PC-9 (cell line): ENCODE results near the gene CUL3. TPM values are rescaled to one million over a fixed set of nuclear protein-coding genes. Genes with fewer than 3 reads are reported as not detected.
A peak's percentile ranks its signal among the peaks of the same experiment; 100 is the strongest.
"Not testable (repeated sequence)": the region's sequence is repeated elsewhere in the genome, so short reads cannot be mapped to it uniquely, and the experiment has no call there.

Source experiments
- BruUV-seq: library from RNA; stranded (reverse); fragments of 400-500 nt; replicated peaks from 2 replicates; lab custom pipeline; 2021; lab: Mats Ljungman, UMichigan
- CTCF ChIA-PET: fragments of 300-600 bp; sonication (Branson Sonifier 250); formaldehyde crosslinking; loops from one replicate; lab custom pipeline; 2022; ENCODE audit warnings: antibody characterized with exemption; lab: Charles Lee
- POLR2A ChIA-PET: fragments of 300-600 bp; sonication (Branson Sonifier 250); formaldehyde crosslinking; loops from one replicate; lab custom pipeline; 2022; ENCODE audit warnings: antibody characterized with exemption; ENCODE audit not compliant: unreplicated experiment; lab: Charles Lee
- DNase-seq, 2 experiments: peaks; one replicate each; pipeline versions ENCODE4 v3.0.0 to v3.0.0-alpha.2; 2015 to 2022; ENCODE audit warnings: mixed read lengths in 1 of 2
- H2AFZ ChIP-seq: fragments of 200-600 bp; sonication (generic); 2 replicates; pipeline ENCODE4 v1.8.1; 2017; ENCODE audit warnings: antibody characterized with exemption
- H3F3A ChIP-seq: fragments of 200-600 bp; sonication (generic); 2 replicates; pipeline ENCODE4 v1.8.1; 2017; ENCODE audit warnings: antibody characterized with exemption, mild to moderate bottlenecking, low read depth; ENCODE audit not compliant: insufficient read depth
- H3K27ac ChIP-seq: fragments of 200-600 bp; sonication (generic); 2 replicates; pipeline ENCODE4 v1.6.1; 2016; ENCODE audit warnings: mixed run types
- H3K27me3 ChIP-seq: fragments of 200-600 bp; sonication (generic); 2 replicates; pipeline ENCODE4 v1.6.1; 2016; ENCODE audit warnings: low read depth, mixed run types; ENCODE audit not compliant: insufficient read depth
- H3K36me3 ChIP-seq: fragments of 200-600 bp; sonication (generic); 2 replicates; pipeline ENCODE4 v1.6.1; 2016; ENCODE audit warnings: low read depth, mixed run types
- H3K4me1 ChIP-seq: fragments of 200-600 bp; sonication (generic); replicated peaks from 2 replicates; pipeline ENCODE4 v1.6.1; 2016; ENCODE audit warnings: mixed run types; ENCODE audit not compliant: insufficient read depth
- H3K4me2 ChIP-seq: fragments of 200-600 bp; sonication (generic); 2 replicates; pipeline ENCODE4 v1.6.1; 2017; ENCODE audit warnings: mixed run types
- H3K4me3 ChIP-seq: fragments of 200-600 bp; sonication (generic); 2 replicates; pipeline ENCODE4 v1.6.1; 2016; ENCODE audit warnings: mixed run types
- H3K79me2 ChIP-seq: fragments of 200-600 bp; sonication (generic); 2 replicates; pipeline ENCODE4 v1.6.1; 2017; ENCODE audit warnings: low read depth, mixed run types
- H3K9me2 ChIP-seq: fragments of 200-600 bp; sonication (generic); 2 replicates; pipeline ENCODE4 v1.8.1; 2017; ENCODE audit warnings: mild to moderate bottlenecking; ENCODE audit not compliant: insufficient read depth
- H3K9me3 ChIP-seq: fragments of 200-600 bp; sonication (generic); 2 replicates; pipeline ENCODE4 v1.8.1; 2016; ENCODE audit warnings: low read depth; ENCODE audit not compliant: insufficient read depth
- H4K20me1 ChIP-seq: fragments of 200-600 bp; sonication (generic); 2 replicates; pipeline ENCODE4 v1.8.1; 2017; ENCODE audit not compliant: insufficient read depth
- EZH2 ChIP-seq: fragments of 200-600 bp; sonication (generic); IDR thresholded peaks from 2 replicates; pipeline ENCODE4 v1.8.0; 2017; ENCODE audit warnings: antibody characterized with exemption, low read depth
- intact Hi-C: fragments of 100-400 bp; cut with micrococcal nuclease; formaldehyde crosslinking; loops from one replicate; pipeline ENCODE4 v1.10.0; 2022; ENCODE audit not compliant: unreplicated experiment
- total RNA-seq: library from RNA; stranded (reverse); gene quantifications from 2 replicates; pipeline ENCODE4 v1.2.3, GENCODE V29; 2021
- TF ChIP-seq, protein P1 (sequence below): fragments of 200-600 bp; sonication (generic); conservative IDR thresholded peaks from 2 replicates; pipeline ENCODE4 v1.6.1; 2017; ENCODE audit warnings: mixed run types, antibody characterized with exemption, mild to moderate bottlenecking, moderate library complexity

The CUL3 gene
- total RNA-seq, 1 experiment from 2014 or later = 200 TPM

DNA sequence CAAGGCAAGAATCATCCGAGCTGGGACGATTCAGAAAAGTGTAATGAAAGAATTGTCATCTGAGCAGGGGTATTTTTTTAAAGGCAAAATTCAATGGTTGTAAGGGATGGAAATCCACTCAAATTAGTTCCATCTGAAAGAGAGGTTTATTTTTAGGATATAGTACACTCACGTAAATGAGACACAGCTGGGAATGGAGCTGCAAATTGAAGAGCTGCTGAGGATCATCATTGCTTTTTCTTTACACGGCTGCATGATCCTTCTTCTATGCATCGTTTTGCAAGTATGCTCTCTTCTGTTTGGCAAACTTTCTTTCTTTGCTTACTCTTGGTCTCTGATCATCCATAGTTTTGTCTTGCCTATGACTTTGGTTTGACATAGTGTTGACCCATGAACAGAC is 27.4 kb upstream of the CUL3 start:
- no peak overlapping the region for H3K27ac ChIP-seq
- BruUV-seq = no TSS peak
- no peaks in the 10 kb centered on the region for H3K27me3 ChIP-seq
- no peak overlapping the region for H3K4me2 ChIP-seq
- no peaks in the 10 kb centered on the region for H4K20me1 ChIP-seq
- no peak for DNase-seq
- peaks cover 7% of the 10 kb centered on the region; the same call in 1 of the 2 replicates for H3K4me1 ChIP-seq
- CTCF ChIA-PET = no interaction called here
- no peak overlapping the region for H3K4me3 ChIP-seq
- TF ChIP-seq, protein P1, sequence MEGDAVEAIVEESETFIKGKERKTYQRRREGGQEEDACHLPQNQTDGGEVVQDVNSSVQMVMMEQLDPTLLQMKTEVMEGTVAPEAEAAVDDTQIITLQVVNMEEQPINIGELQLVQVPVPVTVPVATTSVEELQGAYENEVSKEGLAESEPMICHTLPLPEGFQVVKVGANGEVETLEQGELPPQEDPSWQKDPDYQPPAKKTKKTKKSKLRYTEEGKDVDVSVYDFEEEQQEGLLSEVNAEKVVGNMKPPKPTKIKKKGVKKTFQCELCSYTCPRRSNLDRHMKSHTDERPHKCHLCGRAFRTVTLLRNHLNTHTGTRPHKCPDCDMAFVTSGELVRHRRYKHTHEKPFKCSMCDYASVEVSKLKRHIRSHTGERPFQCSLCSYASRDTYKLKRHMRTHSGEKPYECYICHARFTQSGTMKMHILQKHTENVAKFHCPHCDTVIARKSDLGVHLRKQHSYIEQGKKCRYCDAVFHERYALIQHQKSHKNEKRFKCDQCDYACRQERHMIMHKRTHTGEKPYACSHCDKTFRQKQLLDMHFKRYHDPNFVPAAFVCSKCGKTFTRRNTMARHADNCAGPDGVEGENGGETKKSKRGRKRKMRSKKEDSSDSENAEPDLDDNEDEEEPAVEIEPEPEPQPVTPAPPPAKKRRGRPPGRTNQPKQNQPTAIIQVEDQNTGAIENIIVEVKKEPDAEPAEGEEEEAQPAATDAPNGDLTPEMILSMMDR = no peak
- TF ChIP-seq EZH2 = no peak
- H3K9me3 ChIP-seq = no peaks in the 10 kb centered on the region
- POLR2A ChIA-PET = interaction anchor here (0.6 to 0.7 kb wide), 3 partner anchors 211 to 903 kb away, joined by 3 to 7 read pairs (median 4); no protein-coding TSS in a partner anchor
- H3K36me3 ChIP-seq = no peaks in the 10 kb centered on the region
- H3K9me2 ChIP-seq = no peaks in the 10 kb centered on the region
- intact Hi-C loops = no loop called here
- H3F3A ChIP-seq = no peaks in the 10 kb centered on the region
- H2AFZ ChIP-seq = no peak overlapping the region
- no peaks in the 10 kb centered on the region for H3K79me2 ChIP-seq

DNA sequence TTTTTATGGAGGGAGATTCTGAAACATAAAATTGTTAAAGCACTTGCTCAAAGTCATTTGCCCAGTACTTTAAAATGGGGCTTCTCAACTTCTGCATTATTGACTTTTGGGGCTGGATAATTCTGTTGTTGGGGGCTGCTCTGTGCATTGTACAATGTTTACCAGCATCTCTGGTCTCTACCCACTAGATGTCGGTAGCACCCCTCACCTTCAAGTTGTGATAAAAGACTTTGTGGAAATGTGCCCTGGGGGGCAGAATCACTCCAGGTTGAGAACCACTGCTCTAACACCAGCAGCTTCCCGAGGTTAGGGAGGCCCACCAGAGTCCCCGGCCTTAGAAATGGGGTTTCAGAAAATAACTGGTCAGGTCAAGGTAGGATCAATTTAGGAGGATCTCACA is 26.8 kb upstream of the CUL3 start:
- Histone ChIP-seq H3K4me1 (peaks cover 7% of the 10 kb centered on the region; the same call in 1 of the 2 replicates), H3K79me2 (no peaks in the 10 kb centered on the region), H3K36me3 (no peaks in the 10 kb centered on the region), H3K4me2 (no peak overlapping the region), H3K27me3 (no peaks in the 10 kb centered on the region), H4K20me1 (no peaks in the 10 kb centered on the region), H3F3A (no peaks in the 10 kb centered on the region), H3K4me3 (no peak overlapping the region), H3K9me2 (no peaks in the 10 kb centered on the region), H3K27ac (no peak overlapping the region), H2AFZ (no peak overlapping the region), H3K9me3 (no peaks in the 10 kb centered on the region)
- no peak for TF ChIP-seq EZH2
- TF ChIP-seq, protein P1 = 0 out of 2 replicates have a peak, but pooled peaks have one; percentile 7
- CTCF ChIA-PET = no interaction called here
- POLR2A ChIA-PET = no interaction called here
- DNase-seq = no peak
- no TSS peak for BruUV-seq
- intact Hi-C loops = no loop called here

DNA sequence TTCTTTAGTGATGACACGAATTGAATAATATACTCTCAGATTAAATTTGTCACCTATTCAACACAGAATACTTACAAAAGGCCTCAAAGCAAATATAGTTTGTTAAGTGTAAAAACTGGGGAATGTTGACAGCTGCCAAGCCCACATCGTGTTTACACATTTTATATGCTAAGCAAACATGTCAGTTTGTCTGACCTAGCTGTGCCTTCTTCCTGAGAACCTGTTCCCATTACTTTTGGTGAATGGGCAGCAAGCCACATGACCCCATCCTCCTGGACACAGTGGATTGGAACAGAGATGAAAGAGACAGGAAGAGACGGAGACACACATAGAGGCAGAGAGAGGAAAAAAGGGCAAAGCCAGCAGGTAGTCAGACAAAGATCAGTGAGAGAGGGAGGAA is 22.9 kb upstream of the CUL3 start:
- Histone ChIP-seq H3K4me1 (peaks cover 7% of the 10 kb centered on the region; the same call in 1 of the 2 replicates), H4K20me1 (no peaks in the 10 kb centered on the region), H3K4me3 (no peak overlapping the region), H3K36me3 (no peaks in the 10 kb centered on the region), H3K27me3 (no peaks in the 10 kb centered on the region), H3K4me2 (no peak overlapping the region), H3K27ac (no peak overlapping the region), H3K9me2 (no peaks in the 10 kb centered on the region), H2AFZ (0 out of 2 replicates have a peak overlapping the region, but pooled peaks have one; percentile 34), H3F3A (no peaks in the 10 kb centered on the region), H3K79me2 (no peaks in the 10 kb centered on the region), H3K9me3 (no peaks in the 10 kb centered on the region)
- POLR2A ChIA-PET = no interaction called here
- BruUV-seq = no TSS peak
- CTCF ChIA-PET = no interaction called here
- intact Hi-C loops = no loop called here
- TF ChIP-seq, protein P1 = no peak
- TF ChIP-seq EZH2 = no peak
- DNase-seq = peak in 1 of 2 experiments; percentile 57

DNA sequence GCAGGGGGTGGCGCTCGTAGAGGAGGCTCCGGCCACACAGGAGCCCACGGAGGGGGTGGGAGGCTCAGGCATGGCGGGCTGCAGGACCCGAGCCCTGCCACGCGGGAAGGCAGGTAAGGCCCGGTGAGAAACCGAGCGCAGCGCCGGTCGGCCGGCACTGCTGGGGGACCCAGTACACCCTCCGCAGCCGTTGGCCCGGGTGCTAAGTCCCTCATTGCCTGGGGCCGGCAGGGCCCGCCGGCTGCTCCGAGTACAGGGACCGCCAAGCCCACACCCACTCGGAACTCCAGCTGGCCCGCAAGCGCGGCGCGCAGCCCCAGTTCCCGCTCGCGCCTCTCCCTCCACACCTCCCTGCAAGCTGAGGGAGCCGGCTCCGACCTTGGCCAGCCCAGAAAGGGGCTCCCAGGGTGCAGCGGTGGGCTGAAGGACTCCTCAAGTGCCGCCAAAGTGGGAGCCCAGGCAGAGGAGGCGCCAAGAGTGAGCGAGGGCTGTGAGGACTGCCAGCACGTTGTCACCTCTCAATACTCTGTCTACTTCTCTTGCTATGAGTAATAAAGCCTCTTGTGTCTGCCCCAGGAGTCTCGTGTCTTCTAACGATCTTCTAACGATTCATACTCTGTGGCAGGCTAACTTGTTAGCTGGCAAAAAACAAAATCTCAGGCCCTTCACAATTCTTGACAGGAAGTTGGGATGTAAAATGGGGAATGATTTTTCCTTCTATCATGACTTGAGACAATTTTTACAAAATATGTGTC is 18.8 kb upstream of the CUL3 start:
- H3K9me3 ChIP-seq, H3K27me3 ChIP-seq, H3K4me2 ChIP-seq, H3K4me3 ChIP-seq, H4K20me1 ChIP-seq, DNase-seq, H3K9me2 ChIP-seq, H2AFZ ChIP-seq, CTCF ChIA-PET, H3K79me2 ChIP-seq, POLR2A ChIA-PET, H3K27ac ChIP-seq, H3K36me3 ChIP-seq, BruUV-seq, intact Hi-C loops: not testable (repeated sequence)
- Histone ChIP-seq H3F3A (peaks cover 12% of the 10 kb centered on the region), H3K4me1 (peaks cover 23% of the 10 kb centered on the region)

DNA sequence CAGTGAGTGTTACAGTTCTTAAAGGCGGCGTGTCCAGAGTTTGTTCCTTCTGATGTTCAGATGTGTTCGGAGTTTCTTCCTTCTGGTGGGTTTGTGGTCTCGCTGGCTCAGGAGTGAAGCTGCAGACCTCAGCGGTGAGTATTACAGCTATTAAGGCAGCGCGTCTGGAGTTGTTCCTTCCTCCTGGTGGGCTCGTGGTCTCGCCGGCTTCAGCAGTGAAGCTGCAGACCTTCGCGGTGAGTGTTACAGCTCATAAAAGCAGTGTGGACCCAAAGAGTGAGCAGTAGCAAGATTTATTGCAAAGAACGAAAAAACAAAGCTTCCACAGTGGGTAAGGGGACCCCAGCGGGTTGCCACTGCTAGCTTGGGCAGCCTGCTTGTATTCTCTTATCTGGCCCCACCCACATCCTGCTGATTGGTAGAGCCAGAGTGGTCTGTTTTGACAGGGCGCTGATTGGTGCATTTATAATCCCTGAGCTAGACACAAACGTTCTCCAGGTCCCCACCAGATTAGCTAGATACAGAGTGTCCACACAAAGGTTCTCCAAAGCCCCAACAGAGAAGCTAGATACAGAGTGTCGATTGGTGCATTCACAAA is 17.7 kb upstream of the CUL3 start:
- H2AFZ ChIP-seq, H3K27me3 ChIP-seq, H3K4me3 ChIP-seq, H3K36me3 ChIP-seq, H3K4me2 ChIP-seq, H4K20me1 ChIP-seq, H3K9me2 ChIP-seq, CTCF ChIA-PET, H3K9me3 ChIP-seq, POLR2A ChIA-PET, BruUV-seq, H3K79me2 ChIP-seq, DNase-seq, H3K27ac ChIP-seq, intact Hi-C loops: not testable (repeated sequence)
- Histone ChIP-seq H3F3A (peaks cover 22% of the 10 kb centered on the region), H3K4me1 (peaks cover 27% of the 10 kb centered on the region)
